ENCODE measurements around the gene CT45A5.
"Not testable (repeated sequence)": the region's sequence is repeated elsewhere in the genome, so short reads cannot be mapped to it uniquely, and the experiment has no call there.

CT45A5 gene

DNA sequence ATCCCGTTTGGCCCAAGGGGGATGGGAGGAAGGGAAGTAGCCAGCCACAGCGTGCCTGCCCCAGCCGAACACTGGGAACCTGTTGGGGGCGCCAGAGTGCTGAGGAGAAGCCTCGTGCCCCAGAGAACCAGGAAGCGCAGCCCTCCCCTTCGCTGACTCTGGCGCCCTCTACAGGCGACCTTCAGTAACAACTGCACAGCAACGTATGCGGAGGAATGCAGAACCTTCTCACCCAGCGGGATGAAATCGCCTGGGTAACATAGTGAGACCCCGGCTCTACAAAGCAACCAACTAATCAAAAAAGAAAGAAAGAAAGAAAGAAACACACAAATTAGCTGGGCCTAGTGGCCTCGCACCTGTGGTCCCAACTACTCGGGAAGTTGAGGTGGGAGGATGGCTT, at the start of gene CT45A5:
Gene CT45A5 (minus strand): TSS at position 101 of the 400 bp plus-strand sequence. CDS start 3,774 bp downstream, outside the sequence.
- DNase-seq = not testable (repeated sequence)

- DNase-seq = not testable (repeated sequence)
These were observed 34.6 kb upstream of the CT45A5 start, which contains the start of gene CT45A2 for GRCh38 chrX:135819912-135820311. Gene CT45A2, minus strand, starts transcription at chrX:135820012. Its CDS starts 3,747 bp downstream, at chrX:135816265.

DNA sequence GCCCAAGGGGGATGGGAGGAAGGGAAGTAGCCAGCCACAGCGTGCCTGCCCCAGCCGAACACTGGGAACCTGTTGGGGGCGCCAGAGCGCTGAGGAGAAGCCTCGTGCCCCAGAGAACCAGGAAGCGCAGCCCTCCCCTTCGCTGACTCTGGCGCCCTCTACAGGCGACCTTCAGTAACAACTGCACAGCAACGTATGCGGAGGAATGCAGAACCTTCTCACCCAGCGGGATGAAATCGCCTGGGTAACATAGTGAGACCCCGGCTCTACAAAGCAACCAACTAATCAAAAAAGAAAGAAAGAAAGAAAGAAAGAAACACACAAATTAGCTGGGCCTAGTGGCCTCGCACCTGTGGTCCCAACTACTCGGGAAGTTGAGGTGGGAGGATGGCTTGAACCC, 17.4 kb upstream of the CT45A5 start, which contains the start of gene CT45A6:
Gene CT45A6 (minus strand): TSS at position 101 of the 400 bp plus-strand sequence. CDS start 3,794 bp downstream, outside the sequence.
- DNase-seq = not testable (repeated sequence)

- DNase-seq = not testable (repeated sequence)
These were observed 17.2 kb downstream of the CT45A5 start, which contains the start of gene CT45A3 for GRCh38 chrX:135768091-135768490. Gene CT45A3, minus strand, starts transcription at chrX:135768191. Its CDS starts 3,747 bp downstream, at chrX:135764444.

GRCh38 chrX:135744739-135745138, 40.6 kb downstream of the CT45A5 start:
- not testable (repeated sequence) for DNase-seq

DNA sequence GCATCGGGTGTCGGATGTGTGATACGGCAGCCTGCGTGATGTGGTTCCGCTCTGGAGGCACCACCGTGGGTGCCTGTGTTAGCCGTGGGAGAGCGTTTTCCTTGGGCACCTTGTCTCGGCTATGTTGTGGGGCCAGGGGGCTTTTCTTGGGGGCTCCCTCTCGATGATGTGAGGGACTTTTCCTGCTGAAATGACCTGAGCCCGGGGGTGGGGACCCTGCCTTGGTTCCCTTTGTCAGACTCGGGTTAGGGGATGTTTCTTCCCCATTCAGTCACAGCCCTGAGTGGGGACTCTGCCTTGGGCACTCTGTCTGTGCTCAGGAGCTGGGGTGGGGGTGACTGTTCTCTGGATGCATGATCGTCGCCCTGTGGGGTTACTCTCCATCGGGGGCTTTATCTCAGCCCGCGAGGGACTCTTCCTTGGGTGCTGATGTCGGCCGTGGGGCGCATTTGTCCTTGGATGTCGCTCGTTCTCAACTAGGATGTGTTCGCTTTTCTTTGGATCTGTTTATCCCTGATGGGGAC, 44.0 kb downstream of the CT45A5 start:
- DNase-seq = no peak

DNA sequence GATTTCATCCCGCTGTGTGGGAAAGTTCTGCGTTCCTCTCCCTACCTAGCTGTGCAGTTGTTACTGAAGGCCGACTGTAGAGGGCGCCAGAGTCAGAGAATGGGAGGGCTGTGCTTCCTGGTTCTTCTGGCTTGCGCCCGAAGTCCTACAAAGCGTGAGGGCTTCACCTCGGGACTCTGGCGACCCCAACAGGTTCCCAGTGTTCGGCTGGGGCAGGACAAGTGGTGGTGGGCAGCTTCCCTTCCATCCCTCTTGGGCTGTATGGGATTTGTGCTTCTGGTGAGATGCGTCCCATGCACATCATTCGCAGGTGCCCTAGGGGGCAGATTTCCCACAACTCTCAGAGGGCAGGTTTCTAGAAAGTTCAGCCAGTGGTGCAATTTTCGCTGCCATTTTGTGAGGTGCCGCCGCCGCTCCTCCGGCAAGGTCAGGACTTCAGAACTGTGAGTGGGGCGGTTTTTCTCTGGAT, 44.6 kb downstream of the CT45A5 start:
- no peak for DNase-seq

GRCh38 chrX:135737366-135738071, 47.8 kb downstream of the CT45A5 start:
- DNase-seq = no peak

GRCh38 chrX:135734666-135735065, 50.6 kb downstream of the CT45A5 start:
- DNase-seq = not testable (repeated sequence)

Data from NCI-H510A treated with DMSO at 0.1 percent for 48 hours (cell line).